Measurements from ENCODE around the gene TRIM9. TPM values are rescaled to one million over a fixed set of nuclear protein-coding genes. Genes with fewer than 3 reads are reported as not detected.

TRIM9 gene
- total RNA-seq, 1 experiment from 2014 or later, result 9.8 TPM

DNA sequence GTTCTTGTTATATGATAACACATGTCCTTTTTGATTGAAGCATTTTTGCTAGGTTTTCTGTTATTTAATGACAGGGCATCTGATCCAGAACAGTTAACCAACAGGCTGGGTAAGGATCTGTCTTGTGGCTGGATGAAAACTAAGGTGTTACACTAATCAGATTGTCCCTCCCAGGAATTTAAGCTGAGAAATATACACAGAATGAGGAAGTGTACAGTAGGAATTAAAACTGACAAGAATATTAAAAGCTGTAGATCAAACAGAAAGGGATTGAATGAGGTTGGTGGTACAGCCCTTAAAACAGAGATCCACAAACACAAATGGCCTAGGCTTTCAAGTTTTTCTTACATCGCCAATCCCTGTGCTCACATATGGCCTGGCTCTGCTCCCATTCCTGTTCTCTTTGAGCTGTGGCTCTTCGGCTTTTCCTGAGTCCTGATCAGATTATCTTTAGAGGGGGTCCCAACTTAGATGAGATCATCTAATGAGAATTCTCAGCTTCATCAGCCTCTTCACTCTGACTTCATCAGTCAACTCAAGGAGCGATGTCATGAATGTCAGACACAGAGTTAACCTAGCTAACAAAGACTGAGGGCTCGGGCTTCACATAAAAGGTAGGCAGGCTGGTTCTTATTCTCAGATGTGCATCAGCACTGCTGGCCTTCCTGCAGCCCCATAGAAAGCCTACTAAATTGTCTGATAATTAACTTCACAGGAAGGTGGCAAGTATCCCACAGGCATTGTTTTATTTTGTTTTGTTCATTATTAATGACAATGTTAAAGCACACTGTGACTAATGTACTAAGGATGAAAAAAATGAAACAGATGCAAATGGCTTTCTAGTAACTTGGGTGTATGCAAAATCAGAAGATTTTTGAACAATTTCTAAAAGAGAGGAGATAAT, 162.1 kb downstream of the TRIM9 start:
- no peaks in the 10 kb centered on the region for H3K36me3 ChIP-seq (ENCODE audit: insufficient read depth, low read length, poor library complexity, severe bottlenecking)
- peaks cover 8% of the 10 kb centered on the region for H3K4me1 ChIP-seq (ENCODE audit: insufficient read depth, low read length, poor library complexity, severe bottlenecking)
- DNase-seq (ENCODE audit: low spot score), result peak; percentile 19
- no peak overlapping the region for H3K27ac ChIP-seq (ENCODE audit: low read depth, low read length, poor library complexity, severe bottlenecking)
- ChIA-PET CTCF (no interaction called here), POLR2A (ENCODE audit: low non-redundant PET) (interaction anchor here (0.6 kb wide), 1 partner anchor 1588 kb away, joined by 4 read pairs; no protein-coding TSS in a partner anchor)
- intact Hi-C loops (cut with micrococcal nuclease; ENCODE audit: unreplicated experiment), result no loop called here
- TF ChIP-seq EZH2 (IDR thresholded peaks at IDR 0.05; ENCODE audit: borderline replicate concordance, low read depth, low read length, poor library complexity, severe bottlenecking), result no peak
- TF ChIP-seq, protein P1, sequence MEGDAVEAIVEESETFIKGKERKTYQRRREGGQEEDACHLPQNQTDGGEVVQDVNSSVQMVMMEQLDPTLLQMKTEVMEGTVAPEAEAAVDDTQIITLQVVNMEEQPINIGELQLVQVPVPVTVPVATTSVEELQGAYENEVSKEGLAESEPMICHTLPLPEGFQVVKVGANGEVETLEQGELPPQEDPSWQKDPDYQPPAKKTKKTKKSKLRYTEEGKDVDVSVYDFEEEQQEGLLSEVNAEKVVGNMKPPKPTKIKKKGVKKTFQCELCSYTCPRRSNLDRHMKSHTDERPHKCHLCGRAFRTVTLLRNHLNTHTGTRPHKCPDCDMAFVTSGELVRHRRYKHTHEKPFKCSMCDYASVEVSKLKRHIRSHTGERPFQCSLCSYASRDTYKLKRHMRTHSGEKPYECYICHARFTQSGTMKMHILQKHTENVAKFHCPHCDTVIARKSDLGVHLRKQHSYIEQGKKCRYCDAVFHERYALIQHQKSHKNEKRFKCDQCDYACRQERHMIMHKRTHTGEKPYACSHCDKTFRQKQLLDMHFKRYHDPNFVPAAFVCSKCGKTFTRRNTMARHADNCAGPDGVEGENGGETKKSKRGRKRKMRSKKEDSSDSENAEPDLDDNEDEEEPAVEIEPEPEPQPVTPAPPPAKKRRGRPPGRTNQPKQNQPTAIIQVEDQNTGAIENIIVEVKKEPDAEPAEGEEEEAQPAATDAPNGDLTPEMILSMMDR (conservative IDR thresholded peaks at IDR 0.05; ENCODE audit: low read depth, low read length), result no peak
- H3K9me3 ChIP-seq (ENCODE audit: low read depth, low read length, poor library complexity, severe bottlenecking), result no peaks in the 10 kb centered on the region
- no TSS peak for BruUV-seq (replicated peaks)
- H3K27me3 ChIP-seq (replicated peaks; ENCODE audit: insufficient read depth, low read depth, low read length, poor library complexity), result no peaks in the 10 kb centered on the region
- H3K4me3 ChIP-seq (ENCODE audit: low read depth, low read length, poor library complexity, severe bottlenecking), result no peak overlapping the region

DNA sequence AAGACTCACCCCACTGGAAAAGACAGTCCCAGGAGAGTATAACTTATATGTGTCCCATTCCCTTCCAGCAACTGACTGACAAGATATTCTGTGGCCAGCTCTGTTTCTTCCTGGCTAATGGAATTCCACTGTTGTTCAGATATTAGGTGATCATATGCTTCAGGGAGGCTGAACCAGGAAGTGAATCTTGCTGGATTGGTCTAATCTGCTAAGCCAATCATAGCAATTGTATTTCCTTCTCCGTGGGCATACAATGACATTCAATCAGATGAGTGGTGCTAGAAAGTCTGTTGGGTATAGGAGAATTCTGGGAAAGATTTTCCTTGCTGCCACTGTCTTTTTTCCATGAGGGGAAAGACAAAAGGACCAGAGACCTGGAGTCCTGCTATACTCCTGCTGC, 162.7 kb downstream of the TRIM9 start:
- BruUV-seq (replicated peaks), result no TSS peak
- TF ChIP-seq, protein P1 (conservative IDR thresholded peaks at IDR 0.05; ENCODE audit: low read depth, low read length), result no peak
- TF ChIP-seq EZH2 (IDR thresholded peaks at IDR 0.05; ENCODE audit: borderline replicate concordance, low read depth, low read length, poor library complexity, severe bottlenecking), result no peak
- H3K36me3 ChIP-seq (ENCODE audit: insufficient read depth, low read length, poor library complexity, severe bottlenecking), result no peaks in the 10 kb centered on the region
- peaks cover 4% of the 10 kb centered on the region for H3K4me1 ChIP-seq (ENCODE audit: insufficient read depth, low read length, poor library complexity, severe bottlenecking)
- no peaks in the 10 kb centered on the region for H3K9me3 ChIP-seq (ENCODE audit: low read depth, low read length, poor library complexity, severe bottlenecking)
- no peak overlapping the region for H3K4me3 ChIP-seq (ENCODE audit: low read depth, low read length, poor library complexity, severe bottlenecking)
- no peak overlapping the region for H3K27ac ChIP-seq (ENCODE audit: low read depth, low read length, poor library complexity, severe bottlenecking)
- POLR2A ChIA-PET (ENCODE audit: low non-redundant PET), result interaction anchor here (0.6 kb wide), 1 partner anchor 1588 kb away, joined by 4 read pairs; no protein-coding TSS in a partner anchor
- intact Hi-C loops (cut with micrococcal nuclease; ENCODE audit: unreplicated experiment), result no loop called here
- H3K27me3 ChIP-seq (replicated peaks; ENCODE audit: insufficient read depth, low read depth, low read length, poor library complexity), result no peaks in the 10 kb centered on the region
- DNase-seq (ENCODE audit: low spot score), result no peak
- CTCF ChIA-PET, result no interaction called here

DNA sequence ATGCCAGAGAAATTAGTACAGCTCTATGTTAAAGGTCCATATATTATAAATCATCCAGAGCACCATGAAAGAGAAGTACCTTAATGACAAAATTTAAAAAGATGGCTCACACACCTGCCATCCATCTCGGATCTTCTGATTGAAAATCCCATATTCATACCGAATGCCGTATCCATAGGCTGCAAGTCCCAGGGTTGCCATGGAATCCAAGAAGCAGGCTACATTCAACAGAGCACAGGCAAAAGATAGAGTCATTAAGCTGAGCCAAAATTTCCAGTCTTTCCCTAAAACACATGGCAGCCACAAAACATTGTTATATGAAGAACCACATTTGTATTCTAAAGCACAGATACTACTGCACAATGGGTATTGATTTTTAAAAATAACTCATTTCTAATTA, 163.3 kb downstream of the TRIM9 start:
- Histone ChIP-seq H3K27me3 (replicated peaks; ENCODE audit: insufficient read depth, low read depth, low read length, poor library complexity) (no peaks in the 10 kb centered on the region), H3K4me3 (ENCODE audit: low read depth, low read length, poor library complexity, severe bottlenecking) (no peak overlapping the region), H3K4me1 (ENCODE audit: insufficient read depth, low read length, poor library complexity, severe bottlenecking) (no peaks in the 10 kb centered on the region), H3K9me3 (ENCODE audit: low read depth, low read length, poor library complexity, severe bottlenecking) (no peaks in the 10 kb centered on the region), H3K36me3 (ENCODE audit: insufficient read depth, low read length, poor library complexity, severe bottlenecking) (no peaks in the 10 kb centered on the region), H3K27ac (ENCODE audit: low read depth, low read length, poor library complexity, severe bottlenecking) (no peak overlapping the region)
- ChIA-PET POLR2A (ENCODE audit: low non-redundant PET) (no interaction called here), CTCF (interaction anchor here (0.6 kb wide), 1 partner anchor 71 kb away, joined by 5 read pairs; no protein-coding TSS in a partner anchor)
- no TSS peak for BruUV-seq (replicated peaks)
- intact Hi-C loops (cut with micrococcal nuclease; ENCODE audit: unreplicated experiment), result no loop called here
- TF ChIP-seq EZH2 (IDR thresholded peaks at IDR 0.05; ENCODE audit: borderline replicate concordance, low read depth, low read length, poor library complexity, severe bottlenecking), result no peak
- TF ChIP-seq, protein P1 (conservative IDR thresholded peaks at IDR 0.05; ENCODE audit: low read depth, low read length), result no peak
- no peak for DNase-seq (ENCODE audit: low spot score)

Measured in A673 (cell line).